C4-2B (cell line): ENCODE results near the gene DNAAF1.
"Not testable (repeated sequence)": the region's sequence is repeated elsewhere in the genome, so short reads cannot be mapped to it uniquely, and the experiment has no call there.

Experiments used
- H3K27ac ChIP-seq: fragments of 450-650 bp; 2 replicates; pipeline ENCODE4 v1.5.1; 2017
- CTCF ChIP-seq: fragments of 450-650 bp; conservative IDR thresholded peaks from 2 replicates; pipeline ENCODE4 v1.5.1; 2017; ENCODE audit warnings: mild to moderate bottlenecking
- ZFX ChIP-seq: fragments of 450-650 bp; IDR thresholded peaks from 2 replicates; pipeline ENCODE4 v1.6.1; 2017

The DNAAF1 gene

GRCh38 chr16:84196727-84197394 is 51.8 kb downstream of the DNAAF1 start:
- TF ChIP-seq ZFX = no peak
- no peak for TF ChIP-seq CTCF
- H3K27ac ChIP-seq = no peak overlapping the region

GRCh38 chr16:84197466-84198128 is 52.5 kb downstream of the DNAAF1 start:
- TF ChIP-seq CTCF = no peak
- no peak for TF ChIP-seq ZFX
- no peak overlapping the region for H3K27ac ChIP-seq

- H3K27ac ChIP-seq = no peak overlapping the region
- TF ChIP-seq CTCF (no peak), ZFX (no peak)
Measured at GRCh38 chr16:84198401-84198800, 53.3 kb downstream of the DNAAF1 start.

- peak overlapping the region; percentile 11; the same call in 1 of the 2 replicates for H3K27ac ChIP-seq
- TF ChIP-seq ZFX = no peak
- no peak for TF ChIP-seq CTCF
Measured at GRCh38 chr16:84199097-84199496, 54.0 kb downstream of the DNAAF1 start.

- no peak for TF ChIP-seq CTCF
- no peak for TF ChIP-seq ZFX
- peak overlapping the region; percentile 33 for H3K27ac ChIP-seq
Measured at GRCh38 chr16:84199861-84200260, 54.8 kb downstream of the DNAAF1 start.

- H3K27ac ChIP-seq = not testable (repeated sequence)
Measured at GRCh38 chr16:84204551-84204950, 59.4 kb downstream of the DNAAF1 start.

- H3K27ac ChIP-seq = not testable (repeated sequence)
Measured at GRCh38 chr16:84205123-84205522, 60.0 kb downstream of the DNAAF1 start.

GRCh38 chr16:84205976-84206691 is 61.0 kb downstream of the DNAAF1 start:
- no peak for TF ChIP-seq ZFX
- no peak overlapping the region for H3K27ac ChIP-seq

- H3K27ac ChIP-seq = no peak overlapping the region
- TF ChIP-seq CTCF (no peak), ZFX (no peak)
Measured at GRCh38 chr16:84207251-84207650, 62.1 kb downstream of the DNAAF1 start.
